GM19023 (cell line): ENCODE measurements around the gene SMC1B.
"Not testable (repeated sequence)": the region's sequence is repeated elsewhere in the genome, so short reads cannot be mapped to it uniquely, and the experiment has no call there.

Experiments used
- ATAC-seq: cut with Tn5 transposase; IDR thresholded peaks from one replicate; pipeline ENCODE4 v1.9.1; 2021; ENCODE audit warnings: mild to moderate bottlenecking, moderate library complexity; ENCODE audit not compliant: unreplicated experiment

SMC1B gene

GRCh38 chr22:45357490-45357889 is 55.9 kb downstream of the SMC1B start:
- ATAC-seq = no peak

- ATAC-seq = no peak
These were observed 59.6 kb downstream of the SMC1B start for GRCh38 chr22:45353786-45354185.

GRCh38 chr22:45352757-45353156 is 60.6 kb downstream of the SMC1B start:
- not testable (repeated sequence) for ATAC-seq

- ATAC-seq = no peak
These were observed 61.4 kb downstream of the SMC1B start for GRCh38 chr22:45351956-45352355.

- no peak for ATAC-seq
These were observed 63.5 kb downstream of the SMC1B start for GRCh38 chr22:45349916-45350315.

- ATAC-seq = no peak
These were observed 69.1 kb downstream of the SMC1B start for GRCh38 chr22:45344334-45344733.

GRCh38 chr22:45343143-45343542 is 70.3 kb downstream of the SMC1B start:
- no peak for ATAC-seq

- ATAC-seq = no peak
These were observed 71.9 kb downstream of the SMC1B start for GRCh38 chr22:45341498-45341897.

GRCh38 chr22:45340323-45340722 is 73.1 kb downstream of the SMC1B start:
- no peak for ATAC-seq

GRCh38 chr22:45338795-45339194 is 74.6 kb downstream of the SMC1B start:
- ATAC-seq = no peak

- ATAC-seq = no peak
These were observed 75.9 kb downstream of the SMC1B start for GRCh38 chr22:45337536-45337935.

GRCh38 chr22:45336971-45337431 is 76.4 kb downstream of the SMC1B start:
- ATAC-seq = no peak

GRCh38 chr22:45335854-45336522 is 77.4 kb downstream of the SMC1B start:
- ATAC-seq = no peak

- ATAC-seq = no peak
These were observed 78.2 kb downstream of the SMC1B start for GRCh38 chr22:45335021-45335818.

- no peak for ATAC-seq
These were observed 78.9 kb downstream of the SMC1B start for GRCh38 chr22:45334528-45334927.

- ATAC-seq = no peak
These were observed 79.3 kb downstream of the SMC1B start for GRCh38 chr22:45334068-45334467.

GRCh38 chr22:45332001-45332400 is 81.4 kb downstream of the SMC1B start:
- no peak for ATAC-seq

GRCh38 chr22:45331486-45331885 is 81.9 kb downstream of the SMC1B start:
- no peak for ATAC-seq

GRCh38 chr22:45330548-45330947 is 82.9 kb downstream of the SMC1B start:
- no peak for ATAC-seq

- no peak for ATAC-seq
These were observed 83.9 kb downstream of the SMC1B start for GRCh38 chr22:45329530-45329936.

- ATAC-seq = no peak
These were observed 84.4 kb downstream of the SMC1B start for GRCh38 chr22:45328822-45329529.

GRCh38 chr22:45328261-45328660 is 85.1 kb downstream of the SMC1B start:
- not testable (repeated sequence) for ATAC-seq
